HEK293 (cell line): ENCODE results near the gene C19orf33.

Source experiments
- BCL11B ChIP-seq: fragments of 450-650 bp; formaldehyde crosslinking; IDR thresholded peaks from 2 replicates; pipeline ENCODE4 v1.5.1; 2016; ENCODE audit warnings: low read depth, missing biosample characterization, missing genetic modification characterization
- HOXC10 ChIP-seq: sonication (generic); formaldehyde crosslinking; IDR thresholded peaks from 2 replicates; pipeline ENCODE4 v1.8.1; 2023; ENCODE audit warnings: mild to moderate bottlenecking, missing genetic modification reagents
- KLF7 ChIP-seq: fragments of 450-650 bp; formaldehyde crosslinking; IDR thresholded peaks from 2 replicates; pipeline ENCODE4 v1.5.1; 2016; ENCODE audit warnings: missing biosample characterization, missing genetic modification characterization, borderline replicate concordance
- OVOL3 ChIP-seq: fragments of 450-650 bp; formaldehyde crosslinking; IDR thresholded peaks from 2 replicates; pipeline ENCODE4 v1.5.1; 2016; ENCODE audit warnings: missing biosample characterization, missing genetic modification characterization
- PBX3 ChIP-seq: sonication (generic); formaldehyde crosslinking; IDR thresholded peaks from 2 replicates; pipeline ENCODE4 v1.8.1; 2022; ENCODE audit warnings: mild to moderate bottlenecking, moderate library complexity, missing genetic modification reagents
- ZBTB10 ChIP-seq: fragments of 450-650 bp; formaldehyde crosslinking; IDR thresholded peaks from 2 replicates; pipeline ENCODE4 v1.5.1; 2016; ENCODE audit warnings: missing biosample characterization, missing genetic modification characterization
- ZNF175 ChIP-seq: fragments of 450-650 bp; formaldehyde crosslinking; IDR thresholded peaks from 2 replicates; pipeline ENCODE4 v1.5.1; 2016; ENCODE audit warnings: missing biosample characterization, missing genetic modification characterization
- ZNF202 ChIP-seq: fragments of 450-650 bp; formaldehyde crosslinking; IDR thresholded peaks from 2 replicates; pipeline ENCODE4 v1.5.1; 2016; ENCODE audit warnings: missing biosample characterization, missing genetic modification characterization, borderline replicate concordance
- ZNF274 ChIP-seq, 2 experiments: fragments of 200-500 bp in 1 of 2; fragments of 450-650 bp in 1 of 2; sonication (Bioruptor generic) in 1 of 2; formaldehyde crosslinking in 1 of 2; IDR thresholded peaks; 2 replicates each; pipeline versions ENCODE4 v1.5.1 to v1.6.1; 2014 to 2016; ENCODE audit warnings: borderline replicate concordance in 1 of 2, inconsistent platforms in 1 of 2, low read length in 1 of 2, missing biosample characterization in 1 of 2, missing genetic modification characterization in 1 of 2
- ZNF350 ChIP-seq: fragments of 450-650 bp; formaldehyde crosslinking; IDR thresholded peaks from 2 replicates; pipeline ENCODE4 v1.5.0; 2017; ENCODE audit warnings: missing biosample characterization, mild to moderate bottlenecking, missing genetic modification characterization
- ZNF366 ChIP-seq: fragments of 450-650 bp; formaldehyde crosslinking; conservative IDR thresholded peaks from 2 replicates; pipeline ENCODE4 v1.5.1; 2016; ENCODE audit warnings: missing biosample characterization, missing genetic modification characterization
- ZNF473 ChIP-seq: fragments of 450-650 bp; formaldehyde crosslinking; IDR thresholded peaks from 2 replicates; pipeline ENCODE4 v1.5.1; 2017; ENCODE audit warnings: missing biosample characterization, missing genetic modification characterization
- ZNF521 ChIP-seq: fragments of 450-650 bp; formaldehyde crosslinking; IDR thresholded peaks from 2 replicates; pipeline ENCODE4 v1.5.1; 2017; ENCODE audit warnings: missing biosample characterization, mild to moderate bottlenecking, missing genetic modification characterization
- ZNF555 ChIP-seq: fragments of 450-650 bp; formaldehyde crosslinking; conservative IDR thresholded peaks from 2 replicates; pipeline ENCODE4 v1.5.1; 2017; ENCODE audit warnings: missing biosample characterization, mild to moderate bottlenecking, missing genetic modification characterization, inconsistent platforms
- ZNF600 ChIP-seq: fragments of 450-650 bp; formaldehyde crosslinking; IDR thresholded peaks from 2 replicates; pipeline ENCODE4 v1.5.1; 2016; ENCODE audit warnings: missing biosample characterization, missing genetic modification characterization
- ZNF626 ChIP-seq: fragments of 450-650 bp; sonication (Bioruptor Pico); formaldehyde crosslinking; IDR thresholded peaks from 2 replicates; pipeline ENCODE4 v1.5.1; 2018; ENCODE audit warnings: missing biosample characterization, missing genetic modification characterization, inconsistent platforms
- ZNF639 ChIP-seq: fragments of 450-650 bp; formaldehyde crosslinking; IDR thresholded peaks from 2 replicates; pipeline ENCODE4 v1.5.1; 2016; ENCODE audit warnings: missing biosample characterization, missing genetic modification characterization
- ZNF654 ChIP-seq: fragments of 450-650 bp; formaldehyde crosslinking; IDR thresholded peaks from 2 replicates; pipeline ENCODE4 v1.5.1; 2016; ENCODE audit warnings: low read depth, missing biosample characterization, missing genetic modification characterization
- ZNF677 ChIP-seq: fragments of 450-650 bp; IDR thresholded peaks from 2 replicates; pipeline ENCODE4 v1.5.0; 2018; ENCODE audit warnings: missing biosample characterization, mild to moderate bottlenecking, missing genetic modification characterization, moderate library complexity
- ZNF76 ChIP-seq: fragments of 450-650 bp; formaldehyde crosslinking; IDR thresholded peaks from 2 replicates; pipeline ENCODE4; 2016; ENCODE audit warnings: low read depth, missing biosample characterization, missing genetic modification characterization, borderline replicate concordance
- ZNF837 ChIP-seq: fragments of 450-650 bp; formaldehyde crosslinking; IDR thresholded peaks from 2 replicates; pipeline ENCODE4 v1.5.1; 2016; ENCODE audit warnings: missing biosample characterization, missing genetic modification characterization
- ZNF843 ChIP-seq: fragments of 450-650 bp; formaldehyde crosslinking; IDR thresholded peaks from 2 replicates; pipeline ENCODE4 v1.5.1; 2016; ENCODE audit warnings: missing biosample characterization, missing genetic modification characterization
- ZSCAN30 ChIP-seq: fragments of 450-650 bp; IDR thresholded peaks from 2 replicates; pipeline ENCODE4 v1.5.1; 2018; ENCODE audit warnings: missing biosample characterization, mild to moderate bottlenecking, missing genetic modification characterization, moderate library complexity
- ZXDB ChIP-seq: fragments of 450-650 bp; formaldehyde crosslinking; IDR thresholded peaks from 2 replicates; pipeline ENCODE4 v1.5.1; 2016; ENCODE audit warnings: missing biosample characterization, missing genetic modification characterization
- TF ChIP-seq, protein P1 (sequence below): fragments of 450-650 bp; formaldehyde crosslinking; IDR thresholded peaks from 2 replicates; pipeline ENCODE4 v1.5.1; 2016; ENCODE audit warnings: missing biosample characterization, missing genetic modification characterization
- TF ChIP-seq, protein P2 (sequence below): fragments of 450-650 bp; formaldehyde crosslinking; conservative IDR thresholded peaks from 2 replicates; pipeline ENCODE4 v1.5.1; 2016; ENCODE audit warnings: low read depth, missing biosample characterization, missing genetic modification characterization
- TF ChIP-seq, protein P3 (sequence below): fragments of 450-650 bp; formaldehyde crosslinking; IDR thresholded peaks from 2 replicates; pipeline ENCODE4 v1.5.1; 2017; ENCODE audit warnings: missing biosample characterization, missing genetic modification characterization

Gene C19orf33

GRCh38 chr19:38265921-38266429 lies 38.1 kb upstream of the C19orf33 start (continued):
- TF ChIP-seq ZNF350 (tag by site-specific recombination) (no peak), ZNF76 (tag by site-specific recombination) (no peak), ZNF654 (tag by site-specific recombination) (no peak), ZSCAN30 (tag by site-specific recombination) (no peak), KLF7 (no peak), ZNF521 (no peak), ZNF366 (peak; percentile 37; the same call in 1 of the 2 replicates), ZNF274 (IDR thresholded peaks at IDR 0.05; ENCODE audit: low read length) (no peak), ZNF274 (tag by site-specific recombination; IDR thresholded peaks at IDR 0.05; ENCODE audit: borderline replicate concordance) (no peak), OVOL3 (tag by site-specific recombination) (no peak), ZNF473 (tag by site-specific recombination) (no peak), ZNF843 (no peak), BCL11B (no peak), ZBTB10 (tag by site-specific recombination) (peak; percentile 36; the same call in 1 of the 2 replicates), ZXDB (tag by site-specific recombination) (no peak; the same call in 1 of the 2 replicates), HOXC10 (no peak), ZNF677 (tag by site-specific recombination) (no peak), ZNF555 (tag by site-specific recombination) (no peak), ZNF837 (tag by site-specific recombination) (no peak), ZNF202 (tag by site-specific recombination) (no peak), ZNF626 (tag by site-specific recombination) (no peak), ZNF600 (tag by site-specific recombination) (no peak), ZNF175 (no peak), ZNF639 (tag by site-specific recombination) (no peak), PBX3 (CRISPR knock-in tag) (no peak)
- TF ChIP-seq, protein P1, sequence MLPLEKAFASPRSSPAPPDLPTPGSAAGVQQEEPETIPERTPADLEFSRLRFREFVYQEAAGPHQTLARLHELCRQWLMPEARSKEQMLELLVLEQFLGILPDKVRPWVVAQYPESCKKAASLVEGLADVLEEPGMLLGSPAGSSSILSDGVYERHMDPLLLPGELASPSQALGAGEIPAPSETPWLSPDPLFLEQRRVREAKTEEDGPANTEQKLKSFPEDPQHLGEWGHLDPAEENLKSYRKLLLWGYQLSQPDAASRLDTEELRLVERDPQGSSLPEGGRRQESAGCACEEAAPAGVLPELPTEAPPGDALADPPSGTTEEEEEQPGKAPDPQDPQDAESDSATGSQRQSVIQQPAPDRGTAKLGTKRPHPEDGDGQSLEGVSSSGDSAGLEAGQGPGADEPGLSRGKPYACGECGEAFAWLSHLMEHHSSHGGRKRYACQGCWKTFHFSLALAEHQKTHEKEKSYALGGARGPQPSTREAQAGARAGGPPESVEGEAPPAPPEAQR (tag by site-specific recombination) = no peak
- TF ChIP-seq, protein P2, sequence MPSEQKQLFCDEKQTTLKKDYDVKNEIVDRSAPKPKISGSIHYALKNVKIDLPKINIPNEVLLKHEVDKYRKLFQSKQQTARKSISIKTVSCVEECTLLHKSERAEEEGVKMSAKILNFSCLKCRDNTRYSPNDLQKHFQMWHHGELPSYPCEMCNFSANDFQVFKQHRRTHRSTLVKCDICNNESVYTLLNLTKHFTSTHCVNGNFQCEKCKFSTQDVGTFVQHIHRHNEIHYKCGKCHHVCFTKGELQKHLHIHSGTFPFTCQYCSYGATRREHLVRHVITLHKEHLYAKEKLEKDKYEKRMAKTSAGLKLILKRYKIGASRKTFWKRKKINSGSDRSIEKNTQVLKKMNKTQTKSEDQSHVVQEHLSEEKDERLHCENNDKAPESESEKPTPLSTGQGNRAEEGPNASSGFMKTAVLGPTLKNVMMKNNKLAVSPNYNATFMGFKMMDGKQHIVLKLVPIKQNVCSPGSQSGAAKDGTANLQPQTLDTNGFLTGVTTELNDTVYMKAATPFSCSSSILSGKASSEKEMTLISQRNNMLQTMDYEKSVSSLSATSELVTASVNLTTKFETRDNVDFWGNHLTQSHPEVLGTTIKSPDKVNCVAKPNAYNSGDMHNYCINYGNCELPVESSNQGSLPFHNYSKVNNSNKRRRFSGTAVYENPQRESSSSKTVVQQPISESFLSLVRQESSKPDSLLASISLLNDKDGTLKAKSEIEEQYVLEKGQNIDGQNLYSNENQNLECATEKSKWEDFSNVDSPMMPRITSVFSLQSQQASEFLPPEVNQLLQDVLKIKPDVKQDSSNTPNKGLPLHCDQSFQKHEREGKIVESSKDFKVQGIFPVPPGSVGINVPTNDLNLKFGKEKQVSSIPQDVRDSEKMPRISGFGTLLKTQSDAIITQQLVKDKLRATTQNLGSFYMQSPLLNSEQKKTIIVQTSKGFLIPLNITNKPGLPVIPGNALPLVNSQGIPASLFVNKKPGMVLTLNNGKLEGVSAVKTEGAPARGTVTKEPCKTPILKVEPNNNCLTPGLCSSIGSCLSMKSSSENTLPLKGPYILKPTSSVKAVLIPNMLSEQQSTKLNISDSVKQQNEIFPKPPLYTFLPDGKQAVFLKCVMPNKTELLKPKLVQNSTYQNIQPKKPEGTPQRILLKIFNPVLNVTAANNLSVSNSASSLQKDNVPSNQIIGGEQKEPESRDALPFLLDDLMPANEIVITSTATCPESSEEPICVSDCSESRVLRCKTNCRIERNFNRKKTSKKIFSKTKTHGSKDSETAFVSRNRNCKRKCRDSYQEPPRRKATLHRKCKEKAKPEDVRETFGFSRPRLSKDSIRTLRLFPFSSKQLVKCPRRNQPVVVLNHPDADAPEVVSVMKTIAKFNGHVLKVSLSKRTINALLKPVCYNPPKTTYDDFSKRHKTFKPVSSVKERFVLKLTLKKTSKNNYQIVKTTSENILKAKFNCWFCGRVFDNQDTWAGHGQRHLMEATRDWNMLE (tag by site-specific recombination) = no peak
- TF ChIP-seq, protein P3, sequence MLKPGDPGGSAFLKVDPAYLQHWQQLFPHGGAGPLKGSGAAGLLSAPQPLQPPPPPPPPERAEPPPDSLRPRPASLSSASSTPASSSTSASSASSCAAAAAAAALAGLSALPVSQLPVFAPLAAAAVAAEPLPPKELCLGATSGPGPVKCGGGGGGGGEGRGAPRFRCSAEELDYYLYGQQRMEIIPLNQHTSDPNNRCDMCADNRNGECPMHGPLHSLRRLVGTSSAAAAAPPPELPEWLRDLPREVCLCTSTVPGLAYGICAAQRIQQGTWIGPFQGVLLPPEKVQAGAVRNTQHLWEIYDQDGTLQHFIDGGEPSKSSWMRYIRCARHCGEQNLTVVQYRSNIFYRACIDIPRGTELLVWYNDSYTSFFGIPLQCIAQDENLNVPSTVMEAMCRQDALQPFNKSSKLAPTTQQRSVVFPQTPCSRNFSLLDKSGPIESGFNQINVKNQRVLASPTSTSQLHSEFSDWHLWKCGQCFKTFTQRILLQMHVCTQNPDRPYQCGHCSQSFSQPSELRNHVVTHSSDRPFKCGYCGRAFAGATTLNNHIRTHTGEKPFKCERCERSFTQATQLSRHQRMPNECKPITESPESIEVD (tag by site-specific recombination) = no peak
